DMS153 treated with DMSO at 0.1 percent for 48 hours (cell line): ENCODE data around the gene AGPAT2.
A peak's percentile ranks its signal among the peaks of the same experiment; 100 is the strongest.
"Not testable (repeated sequence)": the region's sequence is repeated elsewhere in the genome, so short reads cannot be mapped to it uniquely, and the experiment has no call there.

ENCODE experiments used
- DNase-seq: peaks from one replicate; lab custom pipeline; 2025; ENCODE audit not compliant: unreplicated experiment; lab: John Stamatoyannopoulos, UW

The AGPAT2 gene

DNA sequence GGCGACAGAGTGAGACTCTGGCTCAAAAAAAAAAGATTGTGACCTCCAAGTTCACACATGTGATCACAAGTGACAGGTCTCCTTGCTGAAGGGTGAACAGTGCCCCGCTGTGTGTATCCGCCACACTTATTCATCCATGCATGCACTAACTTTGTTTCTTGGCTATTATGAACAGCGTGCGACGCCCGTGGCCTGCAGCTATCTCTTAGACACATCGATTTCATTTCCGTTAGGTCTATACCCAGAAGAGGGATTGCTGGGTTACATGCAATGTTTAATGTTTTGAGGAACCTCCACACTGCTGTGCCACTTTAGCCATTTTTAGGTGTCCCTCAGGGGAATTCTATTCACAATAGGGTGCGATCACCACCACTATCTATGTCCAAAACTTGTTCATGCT lies 36.6 kb downstream of the AGPAT2 start:
- DNase-seq, result no peak

DNA sequence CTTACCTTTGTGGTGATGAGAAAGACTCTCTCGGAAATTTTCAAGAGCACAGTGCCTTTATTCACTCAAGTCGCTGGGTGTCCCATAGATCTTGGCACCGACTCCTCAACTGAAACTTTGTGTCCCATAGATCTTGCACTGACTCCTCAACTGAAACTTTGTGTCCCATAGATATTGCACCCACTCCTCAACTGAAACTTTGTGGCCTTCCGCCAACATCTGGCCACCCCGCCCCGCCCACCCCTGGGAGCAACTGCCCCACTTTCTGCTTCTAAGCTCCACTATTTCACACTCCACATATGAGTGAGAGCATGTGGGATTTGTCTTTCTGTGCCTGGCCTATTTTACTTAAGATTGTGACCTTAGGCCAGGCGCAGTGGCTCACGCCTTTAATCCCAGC lies 37.2 kb downstream of the AGPAT2 start:
- no peak for DNase-seq

DNA sequence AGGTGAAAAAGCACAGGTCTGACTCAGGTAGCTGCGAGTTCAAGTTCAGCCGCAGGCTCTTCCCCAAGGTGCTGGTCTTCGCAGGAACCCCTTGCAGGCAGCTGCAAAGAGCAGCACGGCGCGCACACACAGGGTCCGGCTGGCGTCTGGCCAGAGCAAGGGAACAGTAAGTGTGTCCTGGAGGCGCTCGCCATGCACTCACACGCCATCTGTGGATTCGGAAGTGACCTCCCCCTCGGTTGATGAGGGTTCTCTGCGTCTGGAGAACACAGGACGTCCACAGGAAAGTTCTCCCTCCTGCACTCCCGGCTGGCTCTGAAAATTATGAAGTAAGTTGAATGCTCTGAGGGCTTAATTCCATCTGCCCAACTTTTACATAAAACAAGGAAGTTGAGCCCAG lies 38.5 kb downstream of the AGPAT2 start:
- no peak for DNase-seq

DNA sequence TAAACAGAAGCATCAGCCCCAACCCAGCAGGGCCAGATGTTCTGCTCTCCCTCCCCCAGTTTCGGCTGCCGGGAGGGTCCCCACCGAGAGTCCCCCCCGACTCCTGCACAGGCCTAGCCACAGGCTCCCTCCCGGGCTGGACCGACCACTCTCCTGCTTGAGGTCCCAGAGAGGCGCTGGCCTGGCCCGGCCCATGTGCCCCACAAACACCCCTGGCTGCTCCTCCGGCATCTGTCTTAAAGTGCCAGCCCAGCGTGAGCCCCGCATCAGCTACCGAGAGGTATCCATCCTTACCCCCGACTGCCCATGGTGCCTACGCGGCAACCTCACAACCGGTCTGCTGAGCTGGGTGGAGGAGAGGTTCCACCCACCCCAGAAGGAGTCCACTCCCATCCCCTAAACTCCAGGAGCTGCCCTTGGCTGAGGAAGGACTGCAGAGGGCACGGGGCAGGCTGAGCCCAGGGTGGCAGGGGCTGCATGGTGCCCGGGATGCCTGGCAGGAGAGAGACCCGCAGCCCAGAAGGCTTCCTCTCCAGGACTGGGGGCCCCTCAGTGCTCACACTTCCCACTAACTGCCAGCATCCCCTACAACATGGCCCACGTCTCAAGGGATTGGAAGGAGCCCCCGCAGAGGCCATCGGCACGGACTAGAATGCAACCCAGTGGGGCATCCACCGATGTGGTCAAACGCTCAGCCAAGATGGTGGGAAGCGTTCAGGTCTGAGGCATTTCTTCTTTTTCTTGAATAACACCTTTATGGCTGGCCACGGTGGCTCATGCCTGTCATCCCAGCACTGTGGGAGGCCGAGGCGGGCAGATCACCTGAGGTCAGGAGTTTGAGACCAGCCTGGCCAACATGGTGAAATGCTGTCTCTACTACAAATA lies 40.2 kb downstream of the AGPAT2 start:
- DNase-seq, result no peak

DNA sequence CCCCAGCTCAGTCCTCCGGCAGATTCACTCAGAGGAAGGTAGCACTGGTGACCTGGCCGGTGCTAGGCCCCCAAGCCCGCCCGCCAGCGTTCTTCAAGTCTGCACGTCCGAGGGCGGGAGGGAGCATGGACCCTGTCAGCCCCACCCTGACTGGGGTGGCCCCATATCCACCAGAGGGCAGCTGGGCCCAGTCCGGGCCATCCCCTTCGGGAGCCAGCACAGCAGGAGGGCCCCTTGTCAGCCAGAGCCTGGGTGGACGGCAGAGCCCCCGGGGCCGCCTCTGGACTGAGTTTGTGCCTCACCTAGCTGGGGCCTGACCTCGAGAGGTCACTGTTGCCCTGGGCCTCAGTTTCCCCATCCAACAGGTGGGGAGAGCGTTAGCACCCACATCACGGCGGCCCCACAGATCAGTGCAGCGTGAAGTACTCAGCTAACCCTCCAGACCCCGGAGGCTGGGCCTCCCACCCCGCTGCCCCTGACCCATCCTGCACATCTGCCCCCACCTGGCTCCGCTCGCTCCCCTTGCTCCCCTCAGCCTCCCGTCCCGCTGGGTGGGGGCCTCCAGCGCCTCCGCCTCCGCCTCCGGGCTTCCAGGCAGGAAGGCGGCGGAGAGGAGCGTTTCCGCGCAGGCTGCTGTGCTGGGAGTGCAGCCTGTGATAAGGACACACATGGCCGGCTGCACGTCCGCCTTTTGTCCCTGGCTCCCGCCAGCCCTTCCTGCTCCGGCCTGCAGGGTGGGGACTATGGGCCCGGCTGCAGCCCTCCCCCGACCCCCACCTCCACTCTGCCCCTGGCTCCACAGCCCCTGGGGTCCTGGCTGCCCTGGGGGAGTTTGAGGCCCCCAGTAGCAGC lies 41.1 kb downstream of the AGPAT2 start:
- no peak for DNase-seq

DNA sequence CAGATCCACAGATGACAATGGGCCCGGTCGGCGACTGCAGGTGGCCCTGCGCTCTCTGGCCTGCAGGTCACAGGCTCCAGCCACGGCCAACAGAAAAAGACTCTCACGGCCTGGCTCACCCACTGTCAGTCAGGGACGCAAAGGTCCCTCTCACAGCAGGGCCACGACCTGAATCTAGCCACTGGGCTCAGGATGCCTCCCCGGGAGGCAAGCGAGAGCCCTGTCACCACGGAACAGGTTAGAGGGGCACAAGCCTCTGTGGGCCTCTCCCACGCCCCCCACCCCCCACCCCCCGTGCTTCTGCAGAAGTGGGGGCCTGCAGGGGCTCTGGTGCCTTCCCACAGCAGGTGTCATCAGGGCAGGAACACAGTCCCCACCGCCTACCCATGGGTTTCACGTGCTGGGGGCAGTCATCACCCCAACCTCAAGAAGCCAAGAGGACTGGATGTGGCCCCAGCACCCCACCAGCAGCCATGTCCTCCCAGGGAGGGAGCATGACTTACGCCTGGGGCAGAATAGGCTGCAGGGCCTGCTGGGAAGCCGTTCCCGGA lies 41.8 kb downstream of the AGPAT2 start:
- DNase-seq, result no peak

DNA sequence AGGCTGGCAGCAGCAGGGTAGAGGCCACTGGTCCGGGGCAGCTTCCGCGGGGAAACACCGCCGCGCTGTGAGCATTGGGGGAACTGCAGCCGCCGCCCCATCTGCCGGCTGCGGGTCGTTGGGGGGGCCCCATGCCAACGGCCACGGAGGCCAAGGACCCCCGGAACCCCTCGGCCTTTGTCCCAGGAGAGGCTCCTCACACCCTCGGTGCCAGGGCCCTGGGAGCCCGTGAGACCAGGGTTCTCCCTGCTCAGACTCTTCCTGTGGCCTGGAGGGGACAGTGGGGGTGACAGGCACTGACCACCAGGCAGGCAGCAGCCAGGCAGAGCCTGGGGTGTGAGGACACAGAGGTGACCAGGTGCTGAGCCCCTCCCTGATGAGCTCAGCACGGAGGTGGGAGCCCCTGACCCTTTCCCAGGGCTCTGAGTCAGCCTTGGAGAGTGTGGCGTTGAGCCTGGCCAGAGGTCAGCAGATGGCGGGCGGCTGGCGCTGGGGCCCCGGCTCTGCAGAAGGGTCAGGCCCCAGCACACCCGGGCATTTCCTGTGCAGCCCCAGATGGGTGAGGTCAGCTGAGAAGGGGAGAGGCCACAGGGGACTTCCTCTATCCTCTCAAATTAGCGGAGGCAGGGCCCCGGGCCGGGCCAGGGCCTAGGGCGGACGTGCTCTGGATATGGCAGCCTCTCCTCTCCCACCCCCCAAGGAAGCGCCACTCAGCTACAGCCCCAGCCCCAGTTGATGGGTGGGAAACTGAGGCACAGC lies 42.5 kb downstream of the AGPAT2 start:
- DNase-seq, result no peak

DNA sequence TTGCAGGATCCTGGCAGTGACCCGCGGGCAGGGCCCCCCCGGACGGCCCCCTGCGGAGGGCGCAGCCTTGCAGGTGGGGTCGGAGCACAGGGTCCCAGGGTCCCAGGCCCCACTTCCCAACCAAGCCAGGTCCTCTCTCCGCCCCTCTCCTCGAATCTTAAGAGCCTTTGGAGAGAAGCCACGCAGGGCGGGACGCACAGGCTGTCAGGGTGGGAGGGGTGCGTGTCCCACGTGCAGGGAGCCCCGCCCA lies 43.0 kb downstream of the AGPAT2 start:
- no peak for DNase-seq

DNA sequence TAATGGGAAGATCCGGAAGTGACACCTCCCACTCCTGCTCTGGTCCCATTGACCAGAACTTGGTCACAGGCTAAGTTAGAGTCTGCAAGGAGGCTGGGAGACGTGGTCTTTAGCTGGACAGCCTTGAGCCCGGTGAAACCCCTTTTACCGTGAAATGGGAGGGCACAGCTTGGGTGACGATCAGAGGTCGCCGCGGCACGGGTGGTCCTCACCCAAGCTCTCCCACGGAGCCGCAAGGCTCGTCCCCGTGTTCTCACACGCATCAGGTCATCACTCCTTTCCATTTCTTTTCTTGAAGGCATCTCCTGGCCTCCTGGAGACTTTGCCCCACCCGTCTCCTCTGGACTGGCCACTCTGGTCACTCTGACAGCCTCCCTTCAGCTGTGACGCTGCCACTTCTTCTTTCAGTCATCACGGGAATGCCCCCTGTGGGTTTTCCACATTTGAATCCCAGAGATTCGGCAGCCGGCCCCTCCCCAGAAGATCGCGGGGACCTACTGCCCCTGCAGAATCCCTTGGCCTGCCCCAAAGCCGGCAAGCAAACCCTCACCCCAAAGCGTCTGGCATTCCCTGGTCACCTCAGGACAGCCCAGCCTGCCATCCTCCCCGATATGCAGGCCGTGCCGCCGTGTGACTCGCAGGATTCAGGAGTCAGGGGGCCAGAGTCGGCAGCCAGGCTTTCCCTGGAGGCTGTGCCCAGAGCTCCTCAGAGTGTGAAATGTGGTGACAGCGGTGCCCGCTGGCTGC lies 43.5 kb downstream of the AGPAT2 start:
- DNase-seq, result no peak

DNA sequence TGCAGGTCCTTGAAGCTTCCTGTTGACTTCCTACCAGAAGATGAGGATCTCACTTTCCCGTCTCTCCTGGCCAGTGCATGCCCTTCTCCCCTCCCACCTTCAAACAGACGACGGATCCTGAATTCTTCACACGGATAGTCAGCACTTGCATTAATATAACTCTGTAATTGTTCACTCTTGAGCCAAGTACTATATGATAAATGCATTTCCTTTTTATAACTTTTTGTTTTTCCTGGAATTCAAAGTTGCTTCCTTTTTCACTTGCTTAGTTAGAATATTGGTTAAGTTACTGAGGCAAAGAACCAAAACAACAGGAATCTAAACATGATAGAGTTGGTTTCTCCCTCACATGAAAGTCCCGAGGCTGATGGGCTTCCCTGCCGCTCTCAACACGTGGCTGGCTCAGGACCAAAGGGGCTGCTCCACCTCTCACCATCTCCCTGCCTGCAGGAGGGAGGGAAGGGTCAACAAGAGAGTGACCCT lies 44.8 kb downstream of the AGPAT2 start:
- DNase-seq, result no peak

DNA sequence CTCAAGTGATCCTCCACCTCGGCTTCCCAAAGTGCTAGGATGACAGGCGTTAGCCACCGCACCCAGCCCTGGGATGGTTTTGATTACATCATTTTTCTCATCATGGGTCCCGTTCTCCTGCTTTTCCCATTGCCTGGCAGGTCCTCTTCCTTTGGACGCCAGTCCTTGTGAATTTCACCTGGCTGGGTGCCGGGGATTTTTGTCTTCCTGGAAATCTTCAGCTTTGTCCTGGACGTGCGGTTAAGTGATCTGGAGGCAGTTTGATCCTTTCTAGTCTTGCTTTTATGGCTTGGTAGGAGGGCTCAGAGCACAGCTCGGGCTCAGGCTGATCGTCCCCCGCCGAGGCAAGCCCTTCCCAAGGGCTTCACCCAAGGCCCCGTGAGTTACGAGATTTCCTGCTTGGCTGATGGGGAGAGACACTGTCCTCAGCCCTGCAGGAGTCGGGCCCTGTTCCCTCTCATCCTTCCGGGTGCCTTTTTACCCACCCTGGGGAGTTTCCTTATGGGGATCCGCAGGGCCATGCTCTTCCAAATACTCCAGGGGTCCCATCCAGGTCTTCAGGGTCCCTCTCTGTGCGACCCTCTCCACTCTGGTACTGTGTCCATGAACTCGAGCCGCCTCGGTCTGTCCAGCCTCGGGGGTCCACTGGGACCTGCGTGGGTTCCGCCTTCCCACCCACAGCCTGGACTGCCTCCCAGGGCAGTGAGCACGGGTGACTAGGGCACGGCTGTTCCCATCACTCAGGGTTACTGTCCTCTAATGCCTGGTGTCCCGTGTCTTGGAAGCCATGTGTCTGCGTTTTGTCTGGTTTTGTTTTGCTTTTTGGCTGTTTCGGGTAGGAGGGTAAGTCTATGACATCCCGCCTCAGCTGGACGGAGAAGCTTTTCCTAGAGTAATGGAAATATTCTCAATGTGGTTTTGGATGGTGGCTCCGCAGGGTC lies 46.8 kb downstream of the AGPAT2 start:
- no peak for DNase-seq

DNA sequence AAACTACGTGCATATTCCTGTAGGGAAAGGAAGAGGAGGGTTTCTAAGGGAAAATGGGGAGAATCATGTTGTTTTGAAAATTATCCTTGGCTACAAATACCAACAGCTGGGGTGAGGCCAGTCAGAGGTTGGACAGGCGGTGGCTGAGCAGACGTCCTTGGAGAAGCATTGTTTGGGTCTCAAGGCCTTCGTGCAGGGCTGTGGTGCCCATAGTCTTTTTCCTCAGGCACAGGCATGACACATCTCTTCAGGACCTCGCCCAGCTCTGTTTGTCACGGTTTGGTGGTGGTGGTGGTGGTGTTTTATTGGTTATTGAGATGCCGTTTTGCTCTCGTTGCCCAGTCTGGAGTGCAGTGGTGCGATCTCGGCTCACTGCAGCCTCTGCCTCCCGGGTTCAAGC lies 52.4 kb downstream of the AGPAT2 start:
- DNase-seq, result no peak

DNA sequence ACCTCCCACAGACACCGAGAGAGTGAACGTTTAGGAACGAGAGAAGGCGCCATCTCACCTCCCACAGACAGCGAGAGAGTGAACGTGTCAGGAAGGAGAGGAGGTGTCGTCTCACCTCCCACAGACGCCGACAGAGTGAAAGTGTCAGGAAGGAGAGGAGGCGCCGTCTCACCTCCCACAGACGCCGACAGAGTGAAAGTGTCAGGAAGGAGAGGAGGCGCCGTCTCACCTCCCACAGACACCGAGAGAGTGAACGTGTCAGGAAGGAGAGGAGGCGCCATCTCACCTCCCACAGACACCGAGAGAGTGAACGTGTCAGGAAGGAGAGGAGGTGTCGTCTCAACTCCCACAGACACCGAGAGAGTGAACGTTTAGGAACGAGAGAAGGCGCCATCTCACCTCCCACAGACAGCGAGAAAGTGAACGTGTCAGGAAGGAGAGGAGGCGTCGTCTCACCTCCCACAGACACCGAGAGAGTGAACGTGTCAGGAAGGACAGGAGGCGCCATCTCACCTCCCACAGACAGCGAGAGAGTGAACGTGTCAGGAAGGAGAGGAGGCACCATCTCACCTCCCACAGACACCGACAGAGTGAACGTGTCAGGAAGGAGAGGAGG lies 54.7 kb downstream of the AGPAT2 start:
- not testable (repeated sequence) for DNase-seq

DNA sequence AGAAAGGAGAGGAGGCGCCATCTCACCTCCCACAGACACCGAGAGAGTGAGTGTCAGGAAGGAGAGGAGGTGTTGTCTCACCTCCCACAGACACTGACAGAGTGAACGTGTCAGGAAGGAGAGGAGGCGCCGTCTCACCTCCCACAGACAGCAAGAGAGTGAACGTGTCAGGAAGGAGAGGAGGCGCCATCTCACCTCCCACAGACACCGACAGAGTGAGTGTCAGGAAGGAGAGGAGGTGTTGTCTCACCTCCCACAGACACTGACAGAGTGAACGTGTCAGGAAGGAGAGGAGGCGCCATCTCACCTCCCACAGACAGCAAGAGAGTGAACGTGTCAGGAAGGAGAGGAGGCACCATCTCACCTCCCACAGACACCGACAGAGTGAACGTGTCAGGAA lies 55.2 kb downstream of the AGPAT2 start:
- DNase-seq, result not testable (repeated sequence)

DNA sequence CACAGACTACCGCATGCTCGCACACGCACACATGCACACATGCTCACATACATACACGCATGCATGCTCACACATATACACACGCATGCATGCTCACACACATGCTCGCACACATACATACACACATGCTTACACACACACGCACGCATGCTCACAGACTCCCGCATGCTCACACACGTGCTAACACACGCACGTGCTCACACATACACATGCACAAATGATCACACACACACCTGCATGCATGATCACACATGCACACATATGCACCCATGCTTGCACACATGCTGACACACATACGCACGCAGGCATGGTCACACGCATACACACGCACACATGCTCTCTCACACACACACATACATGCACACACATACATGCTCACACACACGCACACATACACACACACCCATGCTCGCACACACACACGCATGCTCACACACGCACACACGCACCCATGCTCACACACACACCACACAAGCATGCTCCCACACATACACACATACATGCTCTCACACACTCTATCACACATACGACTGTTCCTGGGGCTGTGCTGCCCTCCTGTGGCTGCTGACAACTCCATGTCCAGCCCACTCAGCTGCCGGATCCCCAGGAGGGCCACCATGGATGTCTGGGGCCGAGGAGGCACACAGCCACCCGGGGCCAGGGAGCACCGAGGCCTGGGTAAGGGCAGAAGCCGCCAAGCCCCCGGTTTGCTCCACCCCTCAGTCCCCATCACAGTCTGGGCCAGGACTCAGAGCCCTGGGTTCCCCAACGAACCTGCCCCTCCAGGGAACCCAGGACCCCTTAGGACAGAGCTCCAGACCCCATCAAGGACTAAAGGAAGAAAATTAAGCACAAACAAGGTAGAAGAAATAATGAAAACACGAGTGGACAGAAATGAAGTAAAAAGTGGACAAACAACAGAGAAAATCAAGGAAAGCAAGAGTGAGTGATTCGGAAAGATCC lies 55.9 kb downstream of the AGPAT2 start:
- DNase-seq, result peak; percentile 34

DNA sequence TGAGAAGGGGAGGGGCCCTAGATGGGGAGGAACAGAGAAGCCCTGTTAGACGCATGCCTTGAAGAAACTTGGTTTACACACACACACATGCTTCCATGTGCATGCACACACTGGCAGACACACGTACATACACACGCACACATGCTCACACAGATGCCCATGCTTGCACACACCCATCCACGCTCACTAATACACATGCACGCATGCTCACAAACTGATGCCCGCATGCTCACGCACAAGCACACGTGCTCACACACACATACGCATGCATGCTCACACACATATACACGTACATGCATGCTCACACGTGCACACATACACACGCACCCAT lies 56.6 kb downstream of the AGPAT2 start:
- DNase-seq, result no peak

DNA sequence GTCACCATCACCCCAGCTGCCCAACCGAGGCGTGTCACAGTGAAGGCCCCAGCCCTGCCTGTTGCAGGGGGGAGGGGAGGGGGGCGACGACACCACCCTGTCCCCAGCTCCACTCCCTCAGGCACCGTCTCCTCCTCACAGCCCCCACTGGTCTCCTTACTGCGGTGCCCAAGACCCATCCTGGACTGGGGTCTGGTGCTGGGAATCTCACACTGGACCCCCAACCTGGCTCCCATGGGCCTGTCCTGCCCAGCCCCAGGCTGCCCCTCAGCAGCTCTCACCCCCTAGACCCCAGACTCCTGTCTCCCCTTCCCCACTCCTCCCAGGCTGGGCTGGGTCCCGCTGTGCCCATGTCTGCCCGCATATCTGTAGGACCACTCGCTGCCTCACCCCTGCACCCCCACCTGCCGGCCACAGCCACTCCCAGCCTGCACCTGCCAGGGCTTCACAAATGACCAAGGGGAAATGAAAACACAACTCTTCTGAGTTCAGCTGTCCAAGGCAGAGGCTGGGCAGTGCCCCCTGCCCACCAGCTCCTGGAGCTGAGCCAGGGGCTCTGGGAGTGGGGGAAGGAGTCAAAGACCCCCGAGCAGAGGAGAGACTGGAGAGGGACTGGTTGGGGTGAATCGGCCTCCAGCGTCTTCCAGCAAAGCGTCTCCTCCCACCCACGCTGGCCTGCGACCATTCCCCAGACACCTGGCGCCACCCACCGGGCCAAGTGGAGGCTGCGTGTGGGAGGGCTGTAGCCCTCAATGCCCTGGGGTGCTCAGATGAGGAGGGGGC lies 57.2 kb downstream of the AGPAT2 start:
- peak; percentile 10 for DNase-seq
